HepG2 (cell line): ENCODE data around the gene ARMH3. TPM values are rescaled to one million over a fixed set of nuclear protein-coding genes. Genes with fewer than 3 reads are reported as not detected.

Experiments used
- ATAC-seq: fragments of 200-7000 bp; cut with Tn5 transposase; 3 replicates; pipeline ENCODE4 v1.9.1; 2020; ENCODE audit warnings: mild to moderate bottlenecking, moderate library complexity
- BruUV-seq: library from RNA; stranded (reverse); fragments of 400-500 nt; replicated peaks from 2 replicates; lab custom pipeline; 2021; lab: Mats Ljungman, UMichigan
- CTCF ChIA-PET: fragments of 300-600 bp; formaldehyde crosslinking; extraction: SDS; loops from one replicate; lab custom pipeline; 2021; ENCODE audit warnings: low total read pairs, inconsistent platforms, low intra/inter-chr PET ratio; lab: Yijun Ruan, JAX
- POLR2A ChIA-PET: fragments of 350-600 bp; sonication (Branson Sonifier 250); formaldehyde crosslinking; loops from one replicate; lab custom pipeline; 2020; ENCODE audit warnings: antibody characterized with exemption, inconsistent platforms; lab: Yijun Ruan, JAX
- DNase-seq: peaks from one replicate; pipeline ENCODE4 v3.0.0-alpha.2; 2015; ENCODE audit warnings: low spot score
- FAIRE-seq: peaks from 3 replicates; lab custom pipeline; 2011; peaks lifted over from hg19 to GRCh38; lab: Jason Lieb, UNC
- H2AFZ ChIP-seq: one replicate; pipeline ENCODE4 v1.6.1; 2011; ENCODE audit warnings: low read length, inconsistent platforms
- H3K27ac ChIP-seq: fragments of 300-600 bp; 3 replicates; pipeline ENCODE4 v1.8.0; 2011; ENCODE audit warnings: mixed run types, mild to moderate bottlenecking, mixed read lengths, low read length, inconsistent platforms; ENCODE audit not compliant: insufficient read depth; ENCODE audit errors: extremely low read length
- H3K27me3 ChIP-seq, 2 experiments: fragments of 200-600 bp in 1 of 2; 2 replicates in 1 of 2; 3 replicates in 1 of 2; pipeline versions ENCODE4 v1.6.0 to v1.8.0; 2011; ENCODE audit warnings: low read length in 2 of 2, mild to moderate bottlenecking in 2 of 2, moderate library complexity in 2 of 2, inconsistent platforms in 1 of 2; ENCODE audit not compliant: insufficient read depth in 2 of 2, control insufficient read depth in 1 of 2
- H3K36me3 ChIP-seq, 2 experiments: fragments of 200-600 bp in 1 of 2; replicated peaks in 1 of 2; 2 replicates in 1 of 2; 3 replicates in 1 of 2; pipeline versions ENCODE4 v1.5.1 to v1.8.0; 2011; ENCODE audit warnings: low read length in 2 of 2, inconsistent platforms in 1 of 2; ENCODE audit not compliant: insufficient read depth in 2 of 2, control insufficient read depth in 1 of 2
- H3K4me1 ChIP-seq: 2 replicates; pipeline ENCODE4 v1.5.1; 2012; ENCODE audit warnings: low read length, inconsistent platforms; ENCODE audit not compliant: insufficient read depth
- H3K4me2 ChIP-seq: 2 replicates; pipeline ENCODE4 v1.6.0; 2011; ENCODE audit warnings: low read depth, low read length, inconsistent platforms
- H3K4me3 ChIP-seq, 3 experiments: fragments of 200-600 bp in 1 of 3; sonication (generic), shearing (Covaris generic) in 1 of 3; replicated peaks in 1 of 3; 2 replicates each; pipeline ENCODE4 v1.5.1; 2011 to 2016; ENCODE audit warnings: low read length in 3 of 3, inconsistent platforms in 2 of 3, low read depth in 2 of 3, mild to moderate bottlenecking in 2 of 3, control low read depth in 1 of 3, mixed read lengths in 1 of 3; ENCODE audit not compliant: insufficient read depth in 1 of 3
- H3K79me2 ChIP-seq: one replicate; pipeline ENCODE4 v1.6.1; 2011; ENCODE audit warnings: low read length, inconsistent platforms; ENCODE audit not compliant: insufficient read depth
- H3K9ac ChIP-seq: 2 replicates; pipeline ENCODE4 v1.6.0; 2011; ENCODE audit warnings: mild to moderate bottlenecking, low read depth, low read length, inconsistent platforms; ENCODE audit not compliant: insufficient read depth
- H3K9me3 ChIP-seq: 2 replicates; pipeline ENCODE4 v1.5.1; 2012; ENCODE audit warnings: mild to moderate bottlenecking, low read length
- H4K20me1 ChIP-seq: 2 replicates; pipeline ENCODE4 v1.6.0; 2011; ENCODE audit warnings: inconsistent platforms, mild to moderate bottlenecking, low read length, moderate library complexity; ENCODE audit not compliant: insufficient read depth
- PLSCR1 ChIP-seq: sonication (generic); formaldehyde crosslinking; IDR thresholded peaks from 2 replicates; pipeline ENCODE4 v1.5.0; 2020; ENCODE audit warnings: missing genetic modification reagents, mild to moderate bottlenecking, borderline replicate concordance
- REL ChIP-seq: sonication (generic); formaldehyde crosslinking; conservative IDR thresholded peaks from 2 replicates; pipeline ENCODE4 v1.8.0; 2022; ENCODE audit warnings: mild to moderate bottlenecking, missing genetic modification reagents, moderate library complexity
- RXRB ChIP-seq: IDR thresholded peaks from 2 replicates; pipeline ENCODE4 v1.6.1; 2016; ENCODE audit warnings: borderline replicate concordance, missing genetic modification reagents, missing compliant biosample characterization
- ZFY ChIP-seq: sonication (generic); formaldehyde crosslinking; IDR thresholded peaks from 2 replicates; pipeline ENCODE4 v1.4.0; 2020; ENCODE audit warnings: missing genetic modification reagents
- ZNF224 ChIP-seq: sonication (generic); formaldehyde crosslinking; IDR thresholded peaks from 2 replicates; pipeline ENCODE4 v1.5.0; 2020; ENCODE audit warnings: mild to moderate bottlenecking, missing genetic modification reagents
- ZNF225 ChIP-seq: sonication (generic); formaldehyde crosslinking; IDR thresholded peaks from 2 replicates; pipeline ENCODE4 v1.4.0; 2020; ENCODE audit warnings: mild to moderate bottlenecking, missing genetic modification reagents
- ZNF354B ChIP-seq: sonication (generic); formaldehyde crosslinking; IDR thresholded peaks from 2 replicates; pipeline ENCODE4 v1.8.0; 2022; ENCODE audit warnings: mild to moderate bottlenecking, missing genetic modification reagents
- ZZZ3 ChIP-seq: sonication (generic); formaldehyde crosslinking; IDR thresholded peaks from 2 replicates; pipeline ENCODE4 v1.4.0; 2020; ENCODE audit warnings: missing genetic modification reagents, mild to moderate bottlenecking, borderline replicate concordance
- WGBS: methylation state at CpG from one replicate; pipeline ENCODE4 v1.1.6; 2017; ENCODE audit warnings: low lambda C conversion rate; 5-methylcytosine and 5-hydroxymethylcytosine counted together
- in situ Hi-C: cut with HindIII; loops from 2 replicates; pipeline ENCODE4 v1.10.0; 2017; ENCODE audit warnings: low pct_unique_long_range_greater_than_20kb; ENCODE audit not compliant: extremely low pct_ligation_motif_present
- intact Hi-C: fragments of 100-400 bp; cut with micrococcal nuclease; formaldehyde crosslinking; loops from one replicate; pipeline ENCODE4 v1.10.0; 2022; ENCODE audit not compliant: unreplicated experiment
- polyA plus RNA-seq, 8 experiments: library from polyadenylated mRNA; depleted of rRNA in 3 of 8; stranded (reverse) in 7 of 8; unstranded in 1 of 8; fragments of >200 nt; fragmentation: Illumina TruSeq in 4 of 8; extraction: Trizol in 4 of 8; gene quantifications; 2 replicates each; pipeline versions ENCODE4 v1.2.1 to v1.2.3, GENCODE V29; 2011 to 2016; ENCODE audit warnings: low read depth in 4 of 8, missing spikeins in 1 of 8, mixed read lengths in 1 of 8; ENCODE audit not compliant: insufficient read depth in 1 of 8
- total RNA-seq, 5 experiments: library from RNA; depleted of rRNA; stranded (reverse); fragments of >200 nt; fragmentation: Illumina TruSeq; extraction: Trizol; gene quantifications; 2 replicates each; pipeline ENCODE4 v1.2.3, GENCODE V29; 2016; ENCODE audit warnings: low read depth in 1 of 5
- TF ChIP-seq, protein P1 (sequence below): IDR thresholded peaks from 2 replicates; pipeline ENCODE4 v1.6.1; 2016; ENCODE audit warnings: missing compliant biosample characterization, missing genetic modification reagents, borderline replicate concordance

ARMH3 gene
- total and polyA plus RNA-seq, 2 of the 13 experiments (the other 11 are each of a cell fraction or from before 2014, with no cell fraction given), result 8.4 to 16.9 TPM

- TF ChIP-seq, protein P1, sequence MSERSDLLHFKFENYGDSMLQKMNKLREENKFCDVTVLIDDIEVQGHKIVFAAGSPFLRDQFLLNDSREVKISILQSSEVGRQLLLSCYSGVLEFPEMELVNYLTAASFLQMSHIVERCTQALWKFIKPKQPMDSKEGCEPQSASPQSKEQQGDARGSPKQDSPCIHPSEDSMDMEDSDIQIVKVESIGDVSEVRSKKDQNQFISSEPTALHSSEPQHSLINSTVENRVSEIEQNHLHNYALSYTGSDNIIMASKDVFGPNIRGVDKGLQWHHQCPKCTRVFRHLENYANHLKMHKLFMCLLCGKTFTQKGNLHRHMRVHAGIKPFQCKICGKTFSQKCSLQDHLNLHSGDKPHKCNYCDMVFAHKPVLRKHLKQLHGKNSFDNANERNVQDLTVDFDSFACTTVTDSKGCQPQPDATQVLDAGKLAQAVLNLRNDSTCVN (CRISPR knock-in tag), result no peak
- TF ChIP-seq REL (CRISPR knock-in tag) (no peak), ZNF224 (CRISPR knock-in tag) (no peak), ZFY (CRISPR knock-in tag) (no peak), ZNF354B (CRISPR knock-in tag) (no peak), PLSCR1 (no peak)
Observed at GRCh38 chr10:101968286-101968939, 87.6 kb downstream of the ARMH3 start (continued).

- DNase-seq (no peak), FAIRE-seq (no peak)
- no peak overlapping the region for H3K4me3 ChIP-seq
- in situ Hi-C loops, result no loop called here
- H4K20me1 ChIP-seq, result no peaks in the 10 kb centered on the region
- no peak overlapping the region for H3K4me2 ChIP-seq
- H3K9me3 ChIP-seq, result no peaks in the 10 kb centered on the region
- H3K36me3 ChIP-seq, result peaks cover 5 to 30% of the 10 kb centered on the region in 2 experiments
- no TSS peak for BruUV-seq
- CTCF ChIA-PET, result no interaction called here
- TF ChIP-seq ZZZ3 (CRISPR knock-in tag) (no peak), RXRB (CRISPR knock-in tag) (no peak), ZNF225 (CRISPR knock-in tag) (no peak)
- TF ChIP-seq, all 625 proteins: peak for 0
- WGBS, result 83% methylated on average over 3 of the region's 3 CpGs
- H3K27me3 ChIP-seq, result no peaks in the 10 kb centered on the region
- ATAC-seq, result no peak
- no peak overlapping the region for H3K9ac ChIP-seq
- POLR2A ChIA-PET, result no interaction called here
- H3K79me2 ChIP-seq, result no peaks in the 10 kb centered on the region
- H2AFZ ChIP-seq, result no peak overlapping the region
- H3K4me1 ChIP-seq, result no peaks in the 10 kb centered on the region
- H3K27ac ChIP-seq, result no peak overlapping the region
- intact Hi-C loops, result no loop called here
Observed at GRCh38 chr10:101967713-101968112, 88.3 kb downstream of the ARMH3 start.
